Lung (tissue), 12 donors: Measurements from ENCODE around the gene LBP. TPM values are rescaled to one million over a fixed set of nuclear protein-coding genes. Genes with fewer than 3 reads are reported as not detected.

Experiments
- ATAC-seq: fragments of 200-7000 bp; cut with Tn5 transposase; one replicate; pipeline ENCODE4 v1.9.1; 2020; ENCODE audit warnings: moderate number of reproducible peaks; ENCODE audit not compliant: insufficient read depth, low FRiP score
- DNase-seq, 3 donors: peaks; one replicate each; pipeline ENCODE4 v3.0.0-alpha.2; 2013 to 2017
- H3K27ac ChIP-seq, 2 donors: one replicate each; pipeline ENCODE4 v1.5.1; 2013; ENCODE audit warnings: mild to moderate bottlenecking in 2 of 2, moderate library complexity in 2 of 2, control low read depth in 1 of 2, inconsistent platforms in 1 of 2, low read depth in 1 of 2, low read length in 1 of 2
- H3K27me3 ChIP-seq, 3 donors: one replicate each; pipeline ENCODE4 v1.5.1; 2013; ENCODE audit warnings: low read length in 2 of 3; ENCODE audit not compliant: control insufficient read depth in 3 of 3, insufficient read depth in 3 of 3
- H3K36me3 ChIP-seq, 4 donors: one replicate each; pipeline ENCODE4 v1.5.1; 2013; ENCODE audit warnings: low read length in 4 of 4, mild to moderate bottlenecking in 1 of 4, moderate library complexity in 1 of 4; ENCODE audit not compliant: control insufficient read depth in 4 of 4, insufficient read depth in 4 of 4
- H3K4me1 ChIP-seq, 5 donors: one replicate each; pipeline ENCODE4 v1.5.1; 2013; ENCODE audit warnings: low read length in 5 of 5, mild to moderate bottlenecking in 2 of 5, moderate library complexity in 1 of 5; ENCODE audit not compliant: control insufficient read depth in 5 of 5, insufficient read depth in 5 of 5
- H3K4me3 ChIP-seq: one replicate; pipeline ENCODE4 v1.5.1; 2013; ENCODE audit warnings: mild to moderate bottlenecking, control low read depth, moderate library complexity
- H3K9ac ChIP-seq, 2 donors: one replicate each; pipeline ENCODE4 v1.5.1; 2013; ENCODE audit warnings: low read length in 2 of 2, control low read depth in 1 of 2; ENCODE audit not compliant: insufficient read depth in 1 of 2
- H3K9me3 ChIP-seq, 4 donors: one replicate each; pipeline ENCODE4 v1.5.1; 2013; ENCODE audit warnings: low read length in 3 of 4, mild to moderate bottlenecking in 1 of 4, moderate library complexity in 1 of 4; ENCODE audit not compliant: control insufficient read depth in 4 of 4, insufficient read depth in 3 of 4
- WGBS, 2 donors: extraction: QIAGEN DNeasy Blood & Tissue Kit; methylation state at CpG; one replicate each; pipeline ENCODE4 v1.1.7; 2013; 5-methylcytosine and 5-hydroxymethylcytosine counted together
- polyA plus RNA-seq, 2 donors: library from polyadenylated mRNA; stranded (reverse); fragments of 200-250 nt; gene quantifications; one replicate each; pipeline ENCODE4 v1.2.1, GENCODE V29; 2013
- total RNA-seq, 2 donors: library from RNA; depleted of rRNA in 1 of 2; stranded (reverse); fragments of >200 nt in 1 of 2; gene quantifications; one replicate each; pipeline ENCODE4 v1.2.1, GENCODE V29; 2014 to 2021
- TF ChIP-seq, protein P1 (sequence below): IDR thresholded peaks from 2 replicates; pipeline ENCODE4 v1.5.1; 2012; ENCODE audit warnings: mild to moderate bottlenecking; ENCODE audit errors: control extremely low read depth, extremely low read depth
- donor health status: control.
- donor health status: control.
- donor health status: Bipolar disorder and iron deficiency.
- donor health status: healthy.
- donor health status: DM: yes; HTN: yes; CAD: no.

LBP gene
- total and polyA plus RNA-seq, 4 donors: 0.30 to 4.8 (median 0.98) TPM; not detected in 1

DNA sequence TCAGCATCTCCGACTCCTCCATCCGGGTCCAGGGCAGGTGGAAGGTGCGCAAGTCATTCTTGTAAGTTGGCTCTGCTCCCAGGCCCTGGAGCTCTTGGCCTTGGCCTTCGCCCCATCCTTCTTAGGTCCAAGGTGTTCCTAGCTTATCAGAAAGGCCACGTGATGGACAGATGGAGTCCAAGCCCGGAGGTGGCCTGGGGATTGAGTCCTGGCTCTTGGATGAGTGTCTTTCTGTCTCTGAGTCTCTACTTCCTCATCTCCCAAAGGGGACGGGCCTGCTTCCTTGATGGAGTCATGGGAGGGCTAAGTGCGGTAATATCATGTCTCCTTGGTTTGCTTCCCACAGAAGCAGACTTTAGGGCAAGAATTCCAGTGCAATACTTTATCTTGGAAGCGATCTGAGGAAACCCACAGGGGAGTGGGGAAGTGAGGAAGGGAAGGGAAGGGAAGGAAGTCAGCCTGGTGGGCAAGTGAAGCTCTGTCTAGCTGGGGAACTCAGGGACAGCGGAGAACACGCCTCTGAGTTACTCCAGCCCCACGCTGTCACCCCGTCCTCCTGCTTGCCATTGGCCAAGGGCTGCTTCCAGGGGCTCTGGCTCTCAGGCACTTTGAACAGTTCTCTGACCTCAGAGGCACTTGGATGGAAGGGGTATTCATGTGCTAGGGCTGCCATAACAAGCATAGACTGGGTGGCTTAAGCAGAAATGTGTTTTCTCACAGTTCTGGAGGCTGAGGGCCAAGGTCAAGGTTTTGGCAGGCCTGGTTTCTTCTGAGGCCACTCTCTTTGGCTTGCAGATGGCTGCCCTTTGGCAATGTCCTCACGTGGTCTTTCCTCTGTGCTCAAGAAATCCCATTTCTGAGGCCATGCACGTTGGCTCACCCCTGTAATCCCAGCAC, 4.8 kb downstream of the LBP start:
- ATAC-seq: no peak
- Histone ChIP-seq H3K9ac (no peak overlapping the region), H3K36me3 (no peaks in the 10 kb centered on the region), H3K27me3 (no peaks in the 10 kb centered on the region), H3K27ac (no peak overlapping the region), H3K9me3 (peaks cover 0 to 1% (median 0%) of the 10 kb centered on the region in 4 donors), H3K4me1 (peaks cover 0 to 22% (median under 1%) of the 10 kb centered on the region in 5 donors), H3K4me3 (no peak overlapping the region)
- TF ChIP-seq, protein P1, sequence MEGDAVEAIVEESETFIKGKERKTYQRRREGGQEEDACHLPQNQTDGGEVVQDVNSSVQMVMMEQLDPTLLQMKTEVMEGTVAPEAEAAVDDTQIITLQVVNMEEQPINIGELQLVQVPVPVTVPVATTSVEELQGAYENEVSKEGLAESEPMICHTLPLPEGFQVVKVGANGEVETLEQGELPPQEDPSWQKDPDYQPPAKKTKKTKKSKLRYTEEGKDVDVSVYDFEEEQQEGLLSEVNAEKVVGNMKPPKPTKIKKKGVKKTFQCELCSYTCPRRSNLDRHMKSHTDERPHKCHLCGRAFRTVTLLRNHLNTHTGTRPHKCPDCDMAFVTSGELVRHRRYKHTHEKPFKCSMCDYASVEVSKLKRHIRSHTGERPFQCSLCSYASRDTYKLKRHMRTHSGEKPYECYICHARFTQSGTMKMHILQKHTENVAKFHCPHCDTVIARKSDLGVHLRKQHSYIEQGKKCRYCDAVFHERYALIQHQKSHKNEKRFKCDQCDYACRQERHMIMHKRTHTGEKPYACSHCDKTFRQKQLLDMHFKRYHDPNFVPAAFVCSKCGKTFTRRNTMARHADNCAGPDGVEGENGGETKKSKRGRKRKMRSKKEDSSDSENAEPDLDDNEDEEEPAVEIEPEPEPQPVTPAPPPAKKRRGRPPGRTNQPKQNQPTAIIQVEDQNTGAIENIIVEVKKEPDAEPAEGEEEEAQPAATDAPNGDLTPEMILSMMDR: no peak
- 68 to 77% methylated on average over 15 of the region's 15 CpGs for WGBS, 2 donors
- no peak for DNase-seq

DNA sequence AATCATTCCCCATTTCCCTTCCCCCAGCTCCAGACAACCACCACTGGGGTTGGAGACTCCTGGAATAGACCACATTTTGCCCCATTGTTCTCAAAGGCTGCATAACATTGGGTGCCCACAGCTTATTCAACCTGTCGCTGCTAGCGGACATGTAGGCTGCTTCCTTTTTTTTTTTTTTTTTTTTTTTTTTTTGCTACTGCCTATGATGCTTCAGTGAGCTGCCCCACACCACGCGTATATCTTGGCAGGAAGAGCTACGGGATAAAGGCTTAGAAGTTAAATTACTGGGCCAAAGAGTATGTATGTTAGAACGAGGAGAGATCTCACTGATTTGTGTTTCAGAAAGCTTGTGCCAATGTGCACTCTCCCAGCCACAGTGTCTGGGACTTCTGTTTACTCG, 7.0 kb downstream of the LBP start:
- no peak overlapping the region for H3K27ac ChIP-seq
- ATAC-seq: no peak
- H3K27me3 ChIP-seq: no peaks in the 10 kb centered on the region
- WGBS, 2 donors: 32 to 53% methylated on average over 7 of the region's 7 CpGs
- TF ChIP-seq, protein P1: no peak
- H3K4me1 ChIP-seq: peaks cover 0 to 22% (median 5%) of the 10 kb centered on the region in 5 donors
- peak; percentile 58 to 87 (median 84) for DNase-seq
- no peak overlapping the region for H3K4me3 ChIP-seq
- H3K36me3 ChIP-seq: no peaks in the 10 kb centered on the region
- peaks cover 0 to 3% (median 0%) of the 10 kb centered on the region in 4 donors for H3K9me3 ChIP-seq
- H3K9ac ChIP-seq: no peak overlapping the region

DNA sequence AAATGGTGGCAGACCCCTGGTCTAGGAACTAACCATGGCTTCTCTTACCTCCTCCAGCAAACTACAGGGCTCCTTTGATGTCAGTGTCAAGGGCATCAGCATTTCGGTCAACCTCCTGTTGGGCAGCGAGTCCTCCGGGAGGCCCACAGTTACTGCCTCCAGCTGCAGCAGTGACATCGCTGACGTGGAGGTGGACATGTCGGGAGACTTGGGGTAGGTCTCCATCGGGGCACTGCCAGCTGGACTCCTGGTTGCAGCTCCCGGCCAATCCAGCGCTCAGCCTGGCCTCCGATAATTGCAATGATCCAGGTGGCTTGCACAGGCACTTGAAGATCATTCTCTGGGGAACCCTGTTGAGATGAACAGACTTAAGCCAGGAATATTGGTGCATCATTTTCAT, 7.9 kb downstream of the LBP start:
- H3K9me3 ChIP-seq: peaks cover 0 to 4% (median 0%) of the 10 kb centered on the region in 4 donors
- DNase-seq (no peak), ATAC-seq (no peak)
- TF ChIP-seq, protein P1: no peak
- H3K27ac ChIP-seq: no peak overlapping the region
- no peaks in the 10 kb centered on the region for H3K27me3 ChIP-seq
- no peaks in the 10 kb centered on the region for H3K36me3 ChIP-seq
- no peak overlapping the region for H3K4me3 ChIP-seq
- H3K4me1 ChIP-seq: peaks cover 0 to 22% (median 5%) of the 10 kb centered on the region in 5 donors
- no peak overlapping the region for H3K9ac ChIP-seq
- 93 to 94% methylated on average over 10 of the region's 10 CpGs for WGBS, 2 donors
